CD4-positive, alpha-beta T cell treated with Interleukin-2 at 100 ng/mL for 4 hours (primary cell): ENCODE measurements around the gene AQP5.

Experiments used
- DNase-seq: peaks from one replicate; pipeline ENCODE4 v3.0.0-alpha.2; 2020; ENCODE audit warnings: low spot score

The AQP5 gene

GRCh38 chr12:49950273-49951251 lies 11.1 kb upstream of the AQP5 start, which contains the start of gene AQP2:
TSS of gene AQP2 (plus strand) at chr12:49950737. CDS start at chr12:49950831, 94 bp downstream.
- DNase-seq, result no peak

- no peak for DNase-seq
These were observed 10.0 kb upstream of the AQP5 start for GRCh38 chr12:49951411-49952240.

- no peak for DNase-seq
These were observed 9.1 kb upstream of the AQP5 start for GRCh38 chr12:49952391-49953055.

GRCh38 chr12:49953151-49953550 lies 8.5 kb upstream of the AQP5 start:
- DNase-seq, result no peak

GRCh38 chr12:49953961-49954846 lies 7.5 kb upstream of the AQP5 start:
- no peak for DNase-seq

DNA sequence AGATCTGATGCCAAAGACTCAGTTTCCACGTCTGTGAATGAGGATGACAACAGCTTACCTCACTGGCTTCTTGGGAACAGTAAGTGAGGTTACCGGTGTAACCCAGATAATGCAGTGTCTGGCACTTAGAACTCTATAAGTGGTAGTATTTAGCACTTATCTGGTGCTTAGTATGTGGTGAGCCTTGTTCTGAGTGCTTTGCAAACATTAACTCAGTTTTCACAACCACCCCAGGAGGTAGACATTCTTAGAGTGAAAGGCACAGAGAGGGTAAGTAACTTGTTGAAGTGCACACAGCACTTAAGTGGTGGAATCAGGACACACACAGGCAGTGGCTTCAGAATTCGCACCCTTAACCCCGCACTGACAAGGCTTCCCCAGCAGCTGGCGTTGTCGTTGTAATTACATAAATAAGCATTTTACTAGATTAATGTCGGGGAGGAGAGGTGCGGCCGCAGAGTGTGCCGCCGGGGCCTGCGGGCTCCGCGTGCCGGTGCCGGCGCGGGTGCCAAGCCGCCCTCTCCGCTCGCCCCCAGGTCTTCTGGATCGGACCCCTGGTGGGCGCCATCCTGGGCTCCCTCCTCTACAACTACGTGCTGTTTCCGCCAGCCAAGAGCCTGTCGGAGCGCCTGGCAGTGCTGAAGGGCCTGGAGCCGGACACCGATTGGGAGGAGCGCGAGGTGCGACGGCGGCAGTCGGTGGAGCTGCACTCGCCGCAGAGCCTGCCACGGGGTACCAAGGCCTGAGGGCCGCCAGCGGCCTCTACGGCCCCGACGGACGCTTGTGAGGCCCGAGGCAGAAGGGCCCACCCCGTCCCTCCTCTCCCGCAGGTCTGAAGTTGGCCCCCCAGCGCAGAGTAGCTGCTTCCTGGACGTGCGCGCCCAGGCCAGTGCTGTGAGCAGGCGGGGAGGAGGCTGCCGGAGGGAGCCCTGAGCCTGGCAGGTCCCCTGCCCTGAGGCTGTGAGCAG lies 6.5 kb upstream of the AQP5 start:
- DNase-seq, result no peak

GRCh38 chr12:49955899-49956662 lies 5.6 kb upstream of the AQP5 start:
- DNase-seq, result no peak

DNA sequence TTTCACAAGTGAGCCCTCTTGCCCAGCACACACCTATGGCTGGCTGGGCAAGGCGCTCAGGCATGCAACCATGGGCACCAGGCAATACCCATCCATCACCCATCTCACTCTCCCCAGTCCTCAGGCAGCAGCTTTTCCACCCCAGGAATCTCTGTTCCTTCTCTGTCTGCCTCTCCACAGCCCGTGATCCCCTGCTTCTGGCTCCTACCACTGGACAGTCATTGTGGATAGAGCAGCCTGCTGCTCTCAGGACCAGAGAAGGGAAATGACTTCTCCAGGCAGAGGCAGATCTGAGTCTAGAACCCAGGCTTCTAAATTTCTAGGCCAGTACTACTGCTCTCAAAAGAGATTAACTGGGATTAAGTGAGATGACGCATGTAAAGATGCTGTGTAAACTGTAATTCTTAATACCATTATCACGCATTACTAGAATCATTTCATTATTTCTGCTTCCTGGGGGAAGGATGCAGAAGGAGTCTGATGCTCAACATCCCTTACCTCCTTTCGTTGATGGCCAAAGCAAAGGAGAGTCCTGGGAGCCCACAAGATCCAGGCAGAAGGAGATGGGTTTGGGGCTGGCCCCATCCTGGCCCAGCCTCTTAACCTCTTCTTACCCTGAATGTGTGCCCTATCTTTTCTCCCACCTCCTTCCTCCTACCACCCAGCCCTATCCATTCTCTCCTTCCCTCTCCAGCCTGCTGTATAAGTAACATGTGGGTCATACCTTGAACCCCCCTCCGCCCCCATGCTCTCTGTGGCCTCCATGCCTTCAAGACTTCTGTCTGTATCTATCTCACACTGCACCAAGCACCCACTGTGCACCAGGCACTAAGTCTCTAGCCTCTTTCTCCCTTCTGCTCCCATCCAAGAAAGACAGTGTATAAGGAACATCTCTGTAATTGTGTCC lies 4.8 kb upstream of the AQP5 start:
- no peak for DNase-seq

DNA sequence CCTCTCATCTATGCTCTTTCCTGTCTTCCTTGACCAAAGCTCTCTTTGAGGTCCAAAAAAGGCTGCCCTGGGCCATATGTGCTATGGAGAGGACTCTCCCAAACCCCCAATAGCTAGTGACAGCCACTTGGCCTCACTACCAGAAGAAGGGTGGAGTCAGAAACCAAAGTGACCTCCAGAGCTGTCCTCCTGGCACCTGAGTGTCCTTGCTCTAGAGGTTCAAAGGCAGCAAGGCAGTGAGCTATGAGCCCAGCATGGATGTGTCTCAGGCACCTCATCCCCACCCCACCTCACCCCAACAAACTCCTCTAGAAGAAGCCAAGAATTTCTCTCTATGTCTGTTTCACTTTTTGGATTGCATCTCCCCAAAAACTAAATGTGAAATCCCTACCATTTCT lies 4.1 kb upstream of the AQP5 start:
- no peak for DNase-seq

DNA sequence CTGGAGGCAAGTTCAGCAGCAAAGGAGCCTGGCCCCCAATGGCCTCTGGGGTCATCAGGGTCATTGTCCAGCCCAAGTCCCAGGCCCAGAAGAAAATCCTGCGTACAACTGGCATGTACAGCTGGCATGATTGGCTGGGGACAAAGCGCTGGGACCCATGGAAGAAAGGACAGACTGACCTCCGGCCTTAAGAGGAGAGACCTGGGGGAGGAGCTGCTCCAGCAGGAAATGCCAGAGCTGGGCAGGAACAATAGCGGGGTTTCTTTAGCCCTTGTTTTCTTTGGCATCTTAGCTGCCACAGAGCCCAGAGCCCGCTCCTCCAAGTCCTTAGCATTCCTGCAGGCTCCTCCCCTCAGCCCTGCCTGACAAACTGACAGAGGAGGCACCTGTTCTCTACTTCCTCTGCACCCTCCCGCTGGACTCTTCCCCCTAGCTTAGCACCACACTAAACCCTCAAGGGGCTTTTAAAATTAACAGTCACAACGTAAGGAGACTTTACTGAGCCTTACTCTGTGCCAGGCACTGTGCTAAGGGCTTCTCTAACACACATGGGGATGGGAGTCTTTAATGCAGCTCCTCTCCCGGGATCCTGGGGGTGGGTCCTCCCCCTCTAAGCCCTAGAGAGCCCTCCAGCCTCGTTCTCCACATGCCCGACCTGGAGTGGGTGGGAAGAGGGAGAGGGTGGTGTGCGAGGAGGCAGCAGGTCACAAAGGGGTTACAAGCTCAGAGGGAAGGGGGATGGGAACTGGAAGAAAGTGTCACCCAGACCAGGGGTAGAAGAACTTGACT lies 1.8 kb upstream of the AQP5 start:
- DNase-seq, result no peak

GRCh38 chr12:49960474-49961110 lies 1.1 kb upstream of the AQP5 start:
- DNase-seq, result no peak

DNA sequence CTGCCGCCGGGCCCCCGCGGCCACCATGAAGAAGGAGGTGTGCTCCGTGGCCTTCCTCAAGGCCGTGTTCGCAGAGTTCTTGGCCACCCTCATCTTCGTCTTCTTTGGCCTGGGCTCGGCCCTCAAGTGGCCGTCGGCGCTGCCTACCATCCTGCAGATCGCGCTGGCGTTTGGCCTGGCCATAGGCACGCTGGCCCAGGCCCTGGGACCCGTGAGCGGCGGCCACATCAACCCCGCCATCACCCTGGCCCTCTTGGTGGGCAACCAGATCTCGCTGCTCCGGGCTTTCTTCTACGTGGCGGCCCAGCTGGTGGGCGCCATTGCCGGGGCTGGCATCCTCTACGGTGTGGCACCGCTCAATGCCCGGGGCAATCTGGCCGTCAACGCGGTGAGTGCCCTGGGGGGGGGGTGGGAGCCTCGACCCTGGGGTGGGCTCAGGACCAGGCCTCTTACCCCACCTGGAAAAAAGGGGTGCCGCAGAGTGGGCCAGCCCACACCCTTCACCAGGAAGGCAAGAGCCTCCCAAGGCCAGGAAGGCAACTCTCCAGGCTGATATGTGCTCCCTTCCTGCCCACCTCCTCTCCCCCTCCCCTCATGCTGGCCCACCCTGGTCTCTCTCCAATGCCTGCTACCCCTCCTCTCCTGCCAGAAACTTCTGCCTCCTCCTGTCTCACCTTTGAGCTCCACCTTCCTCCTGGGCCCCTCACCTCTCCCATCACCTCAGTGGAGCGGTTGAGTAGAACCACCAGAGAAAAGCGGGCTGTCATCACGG lies 507 bp downstream of the AQP5 start:
- DNase-seq, result no peak

GRCh38 chr12:49962861-49963765 lies 1.4 kb downstream of the AQP5 start:
- DNase-seq, result no peak

DNA sequence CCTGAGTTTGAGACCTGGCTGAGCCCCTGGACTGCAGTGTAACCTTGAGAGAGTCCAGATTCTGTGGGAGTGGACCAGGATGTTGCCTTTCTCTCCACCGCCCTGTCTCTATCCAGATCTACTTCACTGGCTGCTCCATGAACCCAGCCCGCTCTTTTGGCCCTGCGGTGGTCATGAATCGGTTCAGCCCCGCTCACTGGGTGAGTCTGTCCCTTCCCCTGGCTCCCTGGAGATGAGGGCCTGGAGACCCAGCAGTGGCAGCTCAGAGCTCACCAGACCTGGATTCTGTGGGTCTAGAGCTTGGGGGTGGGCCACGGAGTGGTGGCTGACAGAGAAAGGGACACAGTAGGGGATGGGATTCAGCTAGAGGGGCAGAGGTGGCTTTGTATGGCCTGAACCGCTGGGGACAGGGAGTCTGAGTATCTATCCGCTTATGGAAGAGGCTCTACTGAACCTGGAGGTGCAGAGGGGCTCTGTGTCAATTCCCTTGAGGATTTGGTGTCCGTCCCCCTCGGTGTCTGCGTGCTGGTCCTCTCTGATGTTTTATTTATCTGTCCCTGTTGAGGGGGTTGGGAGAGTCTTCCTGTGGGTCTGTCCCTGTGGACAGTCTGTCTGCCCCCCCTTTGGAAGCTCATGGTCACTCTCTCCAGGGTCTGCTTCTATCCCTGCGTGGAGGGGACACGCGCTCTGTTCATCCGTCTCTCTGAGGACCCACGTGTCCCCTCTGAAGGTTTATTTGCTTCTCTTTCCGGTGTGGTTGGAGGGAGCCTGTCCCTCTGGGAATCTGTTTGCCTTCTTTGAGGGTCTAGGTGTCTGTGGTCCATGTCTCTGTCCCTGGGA lies 2.5 kb downstream of the AQP5 start:
- DNase-seq, result no peak
